SK-N-SH treated with all-trans-retinoic acid at 6 μM for 48 hours (cell line): ENCODE measurements around the gene ATOH8.

Experiments
- ATAC-seq: fragments of 200-7000 bp; cut with Tn5 transposase; 3 replicates; pipeline ENCODE4 v1.9.1; 2020; ENCODE audit warnings: mild to moderate bottlenecking, moderate library complexity
- BACH2 ChIP-seq: fragments of 250-450 bp; sonication (Bioruptor Pico); IDR thresholded peaks from 2 replicates; pipeline ENCODE4 v1.9.0; 2021; ENCODE audit warnings: mild to moderate bottlenecking, borderline replicate concordance
- CREB5 ChIP-seq: fragments of 250-450 bp; sonication (Bioruptor Pico); IDR thresholded peaks from 2 replicates; pipeline ENCODE4 v1.5.1; 2020; ENCODE audit warnings: low read depth, mild to moderate bottlenecking, moderate library complexity
- CSDC2 ChIP-seq: fragments of 250-450 bp; sonication (Bioruptor Pico); IDR thresholded peaks from 2 replicates; pipeline ENCODE4 v1.5.0; 2020; ENCODE audit warnings: mild to moderate bottlenecking, moderate library complexity
- CSRNP3 ChIP-seq: fragments of 250-450 bp; sonication (Bioruptor Pico); IDR thresholded peaks from 2 replicates; pipeline ENCODE4 v1.5.1; 2021; ENCODE audit warnings: mild to moderate bottlenecking, moderate library complexity
- ESRRG ChIP-seq: fragments of 250-450 bp; sonication (Bioruptor Pico); IDR thresholded peaks from 2 replicates; pipeline ENCODE4 v1.6.1; 2021; ENCODE audit warnings: mild to moderate bottlenecking
- GLIS3 ChIP-seq: fragments of 250-450 bp; sonication (Bioruptor Pico); IDR thresholded peaks from 2 replicates; pipeline ENCODE4 v1.5.0; 2020; ENCODE audit warnings: mild to moderate bottlenecking, moderate library complexity
- ISL1 ChIP-seq: fragments of 250-450 bp; sonication (Bioruptor Pico); IDR thresholded peaks from 2 replicates; pipeline ENCODE4 v2.1.2; 2022; ENCODE audit warnings: mild to moderate bottlenecking, moderate library complexity
- OSR1 ChIP-seq: fragments of 250-450 bp; sonication (Bioruptor Pico); IDR thresholded peaks from 2 replicates; pipeline ENCODE4 v1.8.0; 2022; ENCODE audit warnings: moderate library complexity, mild to moderate bottlenecking, inconsistent platforms
- PATZ1 ChIP-seq: fragments of 250-450 bp; sonication (Bioruptor Pico); IDR thresholded peaks from 2 replicates; pipeline ENCODE4 v1.8.0; 2020; ENCODE audit warnings: mild to moderate bottlenecking, moderate library complexity, borderline replicate concordance
- POU6F1 ChIP-seq: fragments of 250-450 bp; sonication (Bioruptor Pico); IDR thresholded peaks from 2 replicates; pipeline ENCODE4 v1.8.0; 2021; ENCODE audit warnings: low read depth, mild to moderate bottlenecking, moderate library complexity, borderline replicate concordance
- RARB ChIP-seq: fragments of 250-450 bp; sonication (Bioruptor Pico); IDR thresholded peaks from 2 replicates; pipeline ENCODE4 v1.8.0; 2021; ENCODE audit warnings: mild to moderate bottlenecking, moderate library complexity
- SNAI2 ChIP-seq: fragments of 250-450 bp; sonication (Bioruptor Pico); IDR thresholded peaks from 2 replicates; pipeline ENCODE4 v1.5.0; 2020; ENCODE audit warnings: mild to moderate bottlenecking, moderate library complexity
- TCF4 ChIP-seq: fragments of 250-450 bp; sonication (Bioruptor Pico); IDR thresholded peaks from 2 replicates; pipeline ENCODE4 v1.8.0; 2021; ENCODE audit warnings: mild to moderate bottlenecking, moderate library complexity, borderline replicate concordance
- TOX ChIP-seq: fragments of 250-450 bp; sonication (Bioruptor Pico); IDR thresholded peaks from 2 replicates; pipeline ENCODE4 v1.8.0; 2021; ENCODE audit warnings: mild to moderate bottlenecking, moderate library complexity, borderline replicate concordance
- ZC3H10 ChIP-seq: fragments of 250-450 bp; sonication (Bioruptor Pico); IDR thresholded peaks from 2 replicates; pipeline ENCODE4 v1.5.1; 2021; ENCODE audit warnings: mild to moderate bottlenecking, moderate library complexity
- ZFP3 ChIP-seq: fragments of 250-450 bp; sonication (Bioruptor Pico); IDR thresholded peaks from 2 replicates; pipeline ENCODE4 v1.5.0; 2020; ENCODE audit warnings: mild to moderate bottlenecking, moderate library complexity
- ZNF565 ChIP-seq: fragments of 450-650 bp; formaldehyde crosslinking; conservative IDR thresholded peaks from 2 replicates; pipeline ENCODE4 v1.5.0; 2020; ENCODE audit warnings: low read depth, mild to moderate bottlenecking, moderate library complexity
- ZNF70 ChIP-seq: fragments of 450-650 bp; formaldehyde crosslinking; IDR thresholded peaks from 2 replicates; pipeline ENCODE4 v1.5.0; 2020; ENCODE audit warnings: mild to moderate bottlenecking, moderate library complexity
- ZNF8 ChIP-seq: fragments of 450-650 bp; formaldehyde crosslinking; IDR thresholded peaks from 2 replicates; pipeline ENCODE4 v1.5.0; 2020; ENCODE audit warnings: mild to moderate bottlenecking, moderate library complexity
- TF ChIP-seq, protein P1 (sequence below): fragments of 250-450 bp; sonication (Bioruptor Pico); IDR thresholded peaks from 2 replicates; pipeline ENCODE4 v1.5.0; 2020; ENCODE audit warnings: mild to moderate bottlenecking, moderate library complexity

The ATOH8 gene

GRCh38 chr2:85727798-85728197, 26.0 kb upstream of the ATOH8 start (continued):
- no peak for TF ChIP-seq ZNF70 (CRISPR knock-in tag)
- no peak for TF ChIP-seq POU6F1 (CRISPR knock-in tag)
- TF ChIP-seq CSRNP3 (CRISPR knock-in tag) = no peak
- no peak for TF ChIP-seq ESRRG (CRISPR knock-in tag)
- no peak for TF ChIP-seq BACH2

DNA sequence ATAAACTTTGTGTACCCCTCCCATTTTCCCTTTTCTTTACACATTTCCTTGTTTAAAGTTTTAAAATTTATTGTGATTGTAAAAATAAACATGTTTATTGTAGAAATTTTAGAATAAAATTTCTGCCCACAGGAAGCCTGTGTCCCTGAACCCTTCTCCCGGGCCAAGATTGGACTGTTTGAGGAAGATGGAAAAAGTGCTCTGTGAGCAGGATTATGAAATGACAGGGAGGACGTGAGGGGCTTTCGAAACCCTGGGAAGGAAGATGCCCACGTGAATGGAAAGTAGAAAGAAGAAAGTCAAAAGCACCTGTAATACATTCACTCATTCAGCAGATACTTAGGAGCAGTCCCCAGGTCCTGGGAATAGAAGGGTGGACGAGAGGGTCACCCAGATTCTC, 25.4 kb upstream of the ATOH8 start:
- no peak for ATAC-seq
- TF ChIP-seq, protein P1, sequence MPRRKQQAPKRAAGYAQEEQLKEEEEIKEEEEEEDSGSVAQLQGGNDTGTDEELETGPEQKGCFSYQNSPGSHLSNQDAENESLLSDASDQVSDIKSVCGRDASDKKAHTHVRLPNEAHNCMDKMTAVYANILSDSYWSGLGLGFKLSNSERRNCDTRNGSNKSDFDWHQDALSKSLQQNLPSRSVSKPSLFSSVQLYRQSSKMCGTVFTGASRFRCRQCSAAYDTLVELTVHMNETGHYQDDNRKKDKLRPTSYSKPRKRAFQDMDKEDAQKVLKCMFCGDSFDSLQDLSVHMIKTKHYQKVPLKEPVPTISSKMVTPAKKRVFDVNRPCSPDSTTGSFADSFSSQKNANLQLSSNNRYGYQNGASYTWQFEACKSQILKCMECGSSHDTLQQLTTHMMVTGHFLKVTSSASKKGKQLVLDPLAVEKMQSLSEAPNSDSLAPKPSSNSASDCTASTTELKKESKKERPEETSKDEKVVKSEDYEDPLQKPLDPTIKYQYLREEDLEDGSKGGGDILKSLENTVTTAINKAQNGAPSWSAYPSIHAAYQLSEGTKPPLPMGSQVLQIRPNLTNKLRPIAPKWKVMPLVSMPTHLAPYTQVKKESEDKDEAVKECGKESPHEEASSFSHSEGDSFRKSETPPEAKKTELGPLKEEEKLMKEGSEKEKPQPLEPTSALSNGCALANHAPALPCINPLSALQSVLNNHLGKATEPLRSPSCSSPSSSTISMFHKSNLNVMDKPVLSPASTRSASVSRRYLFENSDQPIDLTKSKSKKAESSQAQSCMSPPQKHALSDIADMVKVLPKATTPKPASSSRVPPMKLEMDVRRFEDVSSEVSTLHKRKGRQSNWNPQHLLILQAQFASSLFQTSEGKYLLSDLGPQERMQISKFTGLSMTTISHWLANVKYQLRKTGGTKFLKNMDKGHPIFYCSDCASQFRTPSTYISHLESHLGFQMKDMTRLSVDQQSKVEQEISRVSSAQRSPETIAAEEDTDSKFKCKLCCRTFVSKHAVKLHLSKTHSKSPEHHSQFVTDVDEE (CRISPR knock-in tag) = no peak
- TF ChIP-seq ZNF8 (CRISPR knock-in tag) = no peak
- no peak for TF ChIP-seq ESRRG (CRISPR knock-in tag)
- no peak for TF ChIP-seq POU6F1 (CRISPR knock-in tag)
- no peak for TF ChIP-seq CSRNP3 (CRISPR knock-in tag)
- no peak for TF ChIP-seq RARB (CRISPR knock-in tag)
- no peak for TF ChIP-seq TCF4
- no peak for TF ChIP-seq SNAI2 (CRISPR knock-in tag)
- TF ChIP-seq ZC3H10 (CRISPR knock-in tag) = no peak
- TF ChIP-seq ZFP3 (CRISPR knock-in tag) = no peak
- no peak for TF ChIP-seq ISL1 (CRISPR knock-in tag)
- TF ChIP-seq BACH2 = no peak
- no peak for TF ChIP-seq TOX (CRISPR knock-in tag)
- no peak for TF ChIP-seq GLIS3 (CRISPR knock-in tag)
- TF ChIP-seq ZNF565 (CRISPR knock-in tag) = no peak
- no peak for TF ChIP-seq PATZ1 (CRISPR knock-in tag)
- no peak for TF ChIP-seq ZNF70 (CRISPR knock-in tag)
- no peak for TF ChIP-seq OSR1
- TF ChIP-seq CSDC2 (CRISPR knock-in tag) = no peak
- no peak for TF ChIP-seq CREB5 (CRISPR knock-in tag)
